MM.1S (cell line): ENCODE results near the gene C12orf56.

ENCODE experiments used
- DNase-seq: peaks from one replicate; pipeline ENCODE4 v3.0.0-alpha.2; 2015
- H2AFZ ChIP-seq: fragments of 300-600 bp; sonication (generic); 2 replicates; pipeline ENCODE4 v1.6.0; 2016; ENCODE audit warnings: antibody characterized with exemption, low read length
- H3F3A ChIP-seq: fragments of 300-600 bp; sonication (generic); 2 replicates; pipeline ENCODE4 v1.6.1; 2016; ENCODE audit warnings: mild to moderate bottlenecking, antibody characterized with exemption, low read length, moderate library complexity, mixed read lengths; ENCODE audit not compliant: insufficient read depth
- H3K27ac ChIP-seq: fragments of 300-600 bp; sonication (generic); 2 replicates; pipeline ENCODE4 v1.5.1; 2016; ENCODE audit warnings: mild to moderate bottlenecking, low read length
- H3K27me3 ChIP-seq: fragments of 300-600 bp; sonication (generic); replicated peaks from 2 replicates; pipeline ENCODE4 v1.6.0; 2016; ENCODE audit warnings: low read length; ENCODE audit not compliant: insufficient read depth
- H3K36me3 ChIP-seq: fragments of 300-600 bp; sonication (generic); replicated peaks from 2 replicates; pipeline ENCODE4 v1.6.1; 2016; ENCODE audit warnings: mild to moderate bottlenecking, low read length, mixed read lengths; ENCODE audit not compliant: insufficient read depth
- H3K4me1 ChIP-seq: fragments of 300-600 bp; sonication (generic); 2 replicates; pipeline ENCODE4 v1.6.1; 2016; ENCODE audit warnings: low read length, mixed read lengths
- H3K4me2 ChIP-seq: fragments of 300-600 bp; sonication (generic); 2 replicates; pipeline ENCODE4 v1.6.0; 2016; ENCODE audit warnings: low read depth, low read length
- H3K4me3 ChIP-seq: fragments of 300-600 bp; sonication (generic); 2 replicates; pipeline ENCODE4 v1.5.1; 2016; ENCODE audit warnings: low read length, mixed read lengths
- H3K79me2 ChIP-seq: fragments of 300-600 bp; sonication (generic); 2 replicates; pipeline ENCODE4 v1.6.1; 2016; ENCODE audit warnings: mixed run types, low read length, mixed read lengths
- H3K9ac ChIP-seq: fragments of 300-600 bp; sonication (generic); 2 replicates; pipeline ENCODE4 v1.6.1; 2016; ENCODE audit warnings: low read length, mixed read lengths
- H3K9me2 ChIP-seq: fragments of 300-600 bp; sonication (generic); replicated peaks from 2 replicates; pipeline ENCODE4 v1.6.1; 2016; ENCODE audit warnings: mild to moderate bottlenecking, low read length, mixed read lengths; ENCODE audit not compliant: insufficient read depth
- H3K9me3 ChIP-seq: fragments of 300-600 bp; sonication (generic); replicated peaks from 2 replicates; pipeline ENCODE4 v1.6.1; 2016; ENCODE audit warnings: mild to moderate bottlenecking, low read length, mixed read lengths; ENCODE audit not compliant: insufficient read depth
- H4K20me1 ChIP-seq: fragments of 300-600 bp; sonication (generic); 2 replicates; pipeline ENCODE4 v1.6.1; 2016; ENCODE audit warnings: mild to moderate bottlenecking, low read length, moderate library complexity, mixed read lengths; ENCODE audit not compliant: insufficient read depth
- EZH2 ChIP-seq: fragments of 300-600 bp; sonication (generic); optimal IDR thresholded peaks from 2 replicates; pipeline ENCODE3; 2017; ENCODE audit warnings: low read depth, mild to moderate bottlenecking, antibody characterized with exemption, low read length, mixed read lengths
- EZH2phosphoT487 ChIP-seq: fragments of 300-600 bp; sonication (generic); IDR thresholded peaks from 2 replicates; pipeline ENCODE4 v1.6.1; 2018; ENCODE audit warnings: antibody characterized with exemption, low read length
- TF ChIP-seq, protein P1 (sequence below): fragments of 300-600 bp; sonication (generic); IDR thresholded peaks from 2 replicates; pipeline ENCODE4 v1.5.1; 2016; ENCODE audit warnings: antibody characterized with exemption, low read length, mixed read lengths

Gene C12orf56

DNA sequence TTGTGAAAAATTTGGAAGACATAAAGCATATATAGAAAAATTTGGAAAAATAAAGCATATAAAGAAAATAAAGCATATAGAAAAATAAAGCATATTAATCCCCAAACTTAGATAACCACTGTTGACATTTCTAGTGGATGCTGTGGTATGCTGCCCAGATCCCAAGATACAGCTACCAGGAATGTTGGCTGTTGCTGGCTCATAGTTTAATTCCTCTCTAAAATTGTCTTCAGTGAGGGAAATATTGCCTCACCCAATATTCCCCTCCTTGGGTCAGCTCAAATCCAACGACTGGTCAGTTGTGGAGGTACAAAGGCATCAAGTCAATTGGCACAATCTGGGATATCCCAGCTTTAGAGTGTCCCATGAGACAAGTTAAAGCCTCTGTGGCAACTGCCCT, 158.4 kb downstream of the C12orf56 start:
- Histone ChIP-seq H4K20me1 (no peaks in the 10 kb centered on the region), H3K9ac (no peak overlapping the region), H3K36me3 (no peaks in the 10 kb centered on the region), H3K9me2 (no peaks in the 10 kb centered on the region; the same call in 1 of the 2 replicates), H3K9me3 (no peaks in the 10 kb centered on the region), H3K4me2 (no peak overlapping the region), H3K27me3 (no peaks in the 10 kb centered on the region), H3K27ac (no peak overlapping the region), H2AFZ (no peak overlapping the region), H3F3A (no peaks in the 10 kb centered on the region), H3K4me1 (no peaks in the 10 kb centered on the region), H3K79me2 (no peaks in the 10 kb centered on the region), H3K4me3 (no peak overlapping the region)
- no peak for DNase-seq
- TF ChIP-seq EZH2 = no peak
- TF ChIP-seq, protein P1, sequence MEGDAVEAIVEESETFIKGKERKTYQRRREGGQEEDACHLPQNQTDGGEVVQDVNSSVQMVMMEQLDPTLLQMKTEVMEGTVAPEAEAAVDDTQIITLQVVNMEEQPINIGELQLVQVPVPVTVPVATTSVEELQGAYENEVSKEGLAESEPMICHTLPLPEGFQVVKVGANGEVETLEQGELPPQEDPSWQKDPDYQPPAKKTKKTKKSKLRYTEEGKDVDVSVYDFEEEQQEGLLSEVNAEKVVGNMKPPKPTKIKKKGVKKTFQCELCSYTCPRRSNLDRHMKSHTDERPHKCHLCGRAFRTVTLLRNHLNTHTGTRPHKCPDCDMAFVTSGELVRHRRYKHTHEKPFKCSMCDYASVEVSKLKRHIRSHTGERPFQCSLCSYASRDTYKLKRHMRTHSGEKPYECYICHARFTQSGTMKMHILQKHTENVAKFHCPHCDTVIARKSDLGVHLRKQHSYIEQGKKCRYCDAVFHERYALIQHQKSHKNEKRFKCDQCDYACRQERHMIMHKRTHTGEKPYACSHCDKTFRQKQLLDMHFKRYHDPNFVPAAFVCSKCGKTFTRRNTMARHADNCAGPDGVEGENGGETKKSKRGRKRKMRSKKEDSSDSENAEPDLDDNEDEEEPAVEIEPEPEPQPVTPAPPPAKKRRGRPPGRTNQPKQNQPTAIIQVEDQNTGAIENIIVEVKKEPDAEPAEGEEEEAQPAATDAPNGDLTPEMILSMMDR = no peak
- no peak for TF ChIP-seq EZH2phosphoT487

DNA sequence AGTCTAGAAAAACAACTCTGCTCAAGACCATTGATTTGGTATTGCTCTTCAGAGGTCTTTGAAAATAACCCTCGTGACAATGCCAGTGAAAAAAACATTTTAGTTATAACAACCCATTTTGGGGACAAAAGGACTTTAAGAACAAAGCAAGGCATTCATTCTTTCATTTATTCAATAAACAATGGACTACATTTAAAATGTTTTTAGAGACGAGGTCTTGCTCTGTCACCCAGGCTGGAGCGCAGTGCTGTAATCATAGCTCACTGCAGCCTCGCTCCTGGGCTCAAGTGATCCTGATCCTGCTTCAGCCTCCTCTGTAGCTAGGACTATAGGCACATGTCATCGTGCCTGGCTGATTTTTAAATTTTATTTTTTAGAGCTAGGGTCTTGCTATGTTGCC, 160.8 kb downstream of the C12orf56 start:
- Histone ChIP-seq H3K9ac (no peak overlapping the region), H3F3A (no peaks in the 10 kb centered on the region), H3K79me2 (no peaks in the 10 kb centered on the region), H3K4me1 (no peaks in the 10 kb centered on the region), H3K36me3 (no peaks in the 10 kb centered on the region), H4K20me1 (no peaks in the 10 kb centered on the region), H3K27ac (no peak overlapping the region), H3K4me2 (no peak overlapping the region), H3K9me2 (no peaks in the 10 kb centered on the region; the same call in 1 of the 2 replicates), H2AFZ (no peak overlapping the region), H3K9me3 (no peaks in the 10 kb centered on the region), H3K4me3 (no peak overlapping the region), H3K27me3 (no peaks in the 10 kb centered on the region)
- no peak for TF ChIP-seq EZH2phosphoT487
- TF ChIP-seq, protein P1 = no peak
- TF ChIP-seq EZH2 = no peak
- DNase-seq = no peak

DNA sequence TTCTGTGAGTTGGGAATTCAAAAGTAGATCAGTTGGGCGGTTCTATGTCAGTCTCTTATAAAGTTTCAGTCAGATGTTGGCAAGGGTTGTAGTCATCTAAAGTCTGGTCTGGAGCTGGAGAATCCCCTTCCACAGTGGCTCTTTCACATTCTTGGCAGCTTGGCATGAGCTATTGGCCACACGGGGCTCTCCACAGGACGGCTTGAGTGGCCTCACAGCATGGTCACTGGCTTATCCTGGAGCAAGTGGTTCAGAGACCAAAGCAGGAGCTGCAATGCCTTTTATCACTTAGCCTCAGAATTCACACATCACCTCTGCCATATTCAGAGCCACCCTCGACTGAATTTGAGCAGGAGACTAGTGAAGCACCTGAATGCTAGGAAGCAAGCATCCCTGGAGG, 161.3 kb downstream of the C12orf56 start:
- Histone ChIP-seq H4K20me1 (no peaks in the 10 kb centered on the region), H3K4me1 (no peaks in the 10 kb centered on the region), H2AFZ (no peak overlapping the region), H3K27me3 (no peaks in the 10 kb centered on the region), H3K9me2 (no peaks in the 10 kb centered on the region; the same call in 1 of the 2 replicates), H3K9ac (no peak overlapping the region), H3K4me3 (no peak overlapping the region), H3K4me2 (no peak overlapping the region), H3K27ac (no peak overlapping the region), H3K9me3 (no peaks in the 10 kb centered on the region), H3K36me3 (no peaks in the 10 kb centered on the region), H3K79me2 (no peaks in the 10 kb centered on the region), H3F3A (no peaks in the 10 kb centered on the region)
- no peak for TF ChIP-seq EZH2
- no peak for TF ChIP-seq EZH2phosphoT487
- TF ChIP-seq, protein P1 = no peak
- no peak for DNase-seq
